HT-29 (cell line): ENCODE measurements around the gene OGFRL1. TPM values are rescaled to one million over a fixed set of nuclear protein-coding genes. Genes with fewer than 3 reads are reported as not detected.

Experiments
- DNase-seq: peaks from one replicate; pipeline ENCODE4 v3.0.0-alpha.2; 2015; ENCODE audit warnings: low spot score
- total RNA-seq: library from RNA; depleted of rRNA; stranded (reverse); fragments of >200 nt; shearing (Covaris generic); gene quantifications from 2 replicates; pipeline ENCODE4 v1.2.3, GENCODE V29; 2014

Gene OGFRL1
- total RNA-seq, 1 experiment from 2014 or later: not detected

DNA sequence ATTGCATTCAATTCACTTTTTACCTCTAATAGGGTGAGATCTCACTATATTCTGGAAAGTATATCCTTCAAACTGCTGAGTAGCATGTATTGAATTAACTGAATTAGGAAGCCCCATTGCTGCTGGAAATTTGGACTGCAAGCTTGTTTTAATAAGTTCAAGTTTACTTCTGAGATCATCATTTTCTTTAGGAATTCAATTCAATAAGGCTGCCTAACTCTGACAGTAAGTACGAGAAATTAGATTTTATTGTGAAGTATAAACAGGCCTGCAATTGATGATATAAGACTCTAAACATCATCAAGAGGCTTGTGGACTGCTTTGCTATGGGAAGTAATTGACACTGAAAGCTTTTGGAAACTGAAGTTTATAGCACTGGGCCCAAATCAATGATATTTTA, 44.4 kb downstream of the OGFRL1 start:
- DNase-seq: no peak

DNA sequence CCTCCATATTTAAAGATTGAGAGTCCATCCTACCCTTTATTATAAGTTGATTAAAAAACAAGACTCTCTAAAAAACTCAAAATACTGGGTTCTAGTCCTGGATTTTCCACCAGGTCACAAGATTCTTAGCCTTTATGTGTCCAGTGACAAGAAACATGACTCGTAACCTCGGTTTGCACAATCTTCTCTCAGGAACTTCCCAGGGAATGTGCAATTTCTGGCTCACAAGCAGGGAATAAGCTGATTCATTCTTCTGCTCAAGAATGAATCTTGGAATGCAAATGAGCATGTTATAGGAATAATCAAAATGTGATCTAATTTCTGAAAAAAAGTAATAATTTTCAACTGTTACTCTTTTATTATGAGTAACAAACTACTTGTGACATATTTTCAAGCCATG, 45.1 kb downstream of the OGFRL1 start:
- DNase-seq: no peak

DNA sequence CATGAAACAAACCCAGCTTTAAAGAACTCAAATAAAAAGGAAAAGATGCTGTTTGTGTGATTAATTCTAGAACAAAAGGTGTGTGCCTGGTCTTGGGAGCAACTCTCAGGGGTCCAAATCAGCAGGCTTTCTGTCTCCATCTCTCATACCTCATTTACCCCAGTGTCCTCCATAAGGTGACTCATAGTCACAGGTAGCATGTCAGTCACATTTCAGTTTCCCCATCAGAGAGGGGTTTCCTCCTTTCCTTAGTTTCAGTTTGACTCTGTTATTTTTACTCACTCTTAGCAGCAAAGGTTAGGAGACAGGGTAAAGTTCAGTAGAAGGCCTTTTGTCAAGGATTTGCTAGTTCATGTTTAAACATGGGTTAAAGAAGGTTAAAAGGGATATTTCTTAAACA, 46.2 kb downstream of the OGFRL1 start:
- DNase-seq: no peak

DNA sequence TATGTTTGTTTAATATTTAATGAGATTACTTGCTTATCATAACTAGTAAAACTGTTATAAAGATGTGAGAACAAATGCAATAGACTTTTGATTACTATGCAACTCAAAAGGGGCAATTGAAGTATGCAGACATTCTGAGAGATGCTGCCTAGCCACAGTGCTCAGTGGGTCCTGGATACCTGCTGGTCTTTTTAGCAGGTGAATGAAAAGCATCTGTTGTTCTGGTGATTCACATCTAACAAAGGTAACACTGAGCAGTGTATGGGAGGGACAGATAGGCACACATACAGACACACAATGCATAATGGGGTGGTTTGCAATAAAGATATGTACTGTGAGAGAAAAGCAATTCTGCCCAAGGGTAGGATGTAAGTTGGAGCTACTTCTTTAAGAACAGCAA, 46.9 kb downstream of the OGFRL1 start:
- DNase-seq: no peak

DNA sequence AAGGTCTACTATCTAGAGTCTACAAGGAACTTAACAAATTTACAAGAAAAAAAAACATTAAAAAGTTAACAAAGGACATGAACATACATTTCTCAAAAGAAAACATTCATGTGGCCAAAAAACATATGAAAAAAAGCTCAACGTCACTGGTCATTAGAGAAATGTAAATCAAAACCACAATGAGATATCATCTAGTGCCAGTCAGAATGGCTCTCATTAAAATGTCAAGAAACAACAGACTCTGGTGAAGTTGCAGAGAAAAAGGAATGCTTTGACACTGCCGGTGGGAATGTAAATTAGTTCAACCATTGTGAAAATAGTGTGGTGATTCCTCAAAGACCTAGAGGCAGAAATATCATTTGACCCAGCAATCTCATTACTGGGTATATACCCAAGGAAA, 48.3 kb downstream of the OGFRL1 start:
- no peak for DNase-seq

DNA sequence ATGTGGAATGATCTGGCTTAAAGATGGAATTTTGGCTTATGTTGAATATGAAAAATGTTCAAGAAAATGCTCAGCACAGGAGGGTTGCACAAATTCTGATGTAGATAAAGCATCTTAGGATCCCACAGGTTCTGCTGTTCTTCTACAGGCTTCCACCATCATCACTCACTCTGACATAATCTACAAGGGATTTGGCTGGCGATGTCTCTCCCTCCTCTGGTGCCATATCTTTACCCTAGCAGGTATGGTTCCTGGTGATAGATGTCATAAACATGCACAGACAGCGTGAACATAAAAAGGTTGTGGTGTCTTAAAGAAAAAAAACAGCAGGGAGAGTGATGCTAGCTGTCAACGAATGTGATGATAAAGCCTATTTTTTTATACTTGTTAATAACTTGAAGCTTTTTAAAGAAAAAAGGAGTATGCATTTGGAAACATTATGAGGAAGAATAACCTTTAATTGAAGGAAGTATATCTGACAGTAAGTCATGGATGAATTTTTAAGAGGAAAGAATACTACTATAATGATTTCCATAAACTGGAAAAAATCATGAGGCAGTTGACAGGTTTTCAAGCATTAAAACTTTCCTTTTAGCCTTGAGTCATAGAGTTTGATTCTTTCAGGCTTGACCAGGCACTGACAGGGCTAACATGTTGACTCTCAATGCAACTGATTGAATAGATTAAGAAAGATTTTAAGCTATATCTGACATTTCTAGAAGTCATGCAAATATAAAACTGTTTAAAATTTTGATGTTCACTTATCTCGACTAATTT, 50.1 kb downstream of the OGFRL1 start:
- no peak for DNase-seq

DNA sequence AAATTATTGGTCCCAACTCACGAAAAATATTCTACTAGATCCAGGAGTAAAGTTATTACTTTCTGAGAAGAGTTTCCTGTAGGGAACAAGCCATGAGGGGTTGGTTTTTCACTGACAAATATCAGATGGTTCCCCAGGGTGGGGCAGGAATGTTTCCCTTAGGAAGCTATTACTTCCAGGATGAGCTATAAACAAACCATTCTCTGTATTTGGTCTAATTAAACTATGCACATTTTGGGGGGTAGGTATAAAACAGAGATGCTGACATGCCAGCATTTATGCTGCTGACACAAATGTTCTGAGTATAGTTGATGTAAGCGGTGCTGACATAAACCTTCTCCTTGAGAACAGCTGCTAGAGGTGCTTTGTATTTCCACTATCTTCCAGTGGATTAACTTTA, 54.2 kb downstream of the OGFRL1 start:
- no peak for DNase-seq

DNA sequence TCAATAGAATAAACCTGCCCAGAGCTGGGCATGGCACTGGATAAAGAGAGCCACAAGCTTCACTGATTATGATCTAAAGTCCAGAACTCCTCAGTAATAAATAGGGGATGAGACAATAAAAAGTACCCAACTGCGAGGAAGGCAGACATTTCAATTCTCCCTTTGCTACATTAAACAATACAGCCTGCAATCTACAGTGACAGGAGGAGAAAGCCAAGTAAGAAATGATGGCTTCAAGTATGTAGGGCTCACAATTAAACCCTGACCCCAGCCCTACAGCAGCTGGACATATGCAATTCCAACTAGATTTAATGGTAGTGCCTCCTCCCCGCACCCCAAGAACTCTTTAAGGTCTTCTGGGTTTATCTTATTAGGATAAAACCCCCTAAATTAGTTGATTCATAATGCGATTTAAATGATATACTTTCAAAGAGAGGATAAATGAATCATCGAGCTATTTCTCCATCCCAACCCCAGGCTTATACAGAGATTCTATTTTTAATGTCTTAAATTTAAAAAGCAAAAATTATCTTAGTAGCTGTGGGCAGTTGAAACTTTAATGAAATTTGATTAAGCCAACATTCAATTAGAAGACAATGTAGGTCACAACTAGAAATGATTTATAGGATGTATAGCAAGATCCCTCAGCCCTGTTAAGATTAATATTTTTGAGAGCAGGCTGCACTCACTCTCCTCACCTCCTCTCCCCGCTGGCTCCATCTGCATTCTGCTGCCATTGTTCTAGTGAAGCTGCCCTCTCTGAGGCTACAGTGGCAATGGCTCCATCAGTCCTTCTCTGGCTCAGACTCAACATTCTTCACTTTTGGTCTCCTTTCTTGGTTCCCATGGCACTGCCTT, 57.1 kb downstream of the OGFRL1 start:
- no peak for DNase-seq

DNA sequence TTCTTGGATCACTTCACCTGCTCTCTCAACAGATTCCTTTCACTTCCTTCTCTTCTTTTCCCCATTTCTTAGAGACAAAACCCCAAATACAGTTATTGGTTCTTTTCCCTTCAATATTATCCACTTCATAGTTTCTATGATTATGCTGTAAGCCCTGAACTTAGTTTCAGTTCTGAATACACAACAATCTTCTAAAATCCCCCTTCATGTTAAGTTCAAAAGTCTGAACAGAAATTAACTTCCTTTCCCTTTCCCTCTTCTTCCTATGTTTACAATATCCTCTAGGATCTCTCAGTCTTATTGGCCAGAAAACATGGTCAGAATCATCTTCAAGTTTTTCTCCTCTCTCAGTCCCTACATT, 57.7 kb downstream of the OGFRL1 start:
- no peak for DNase-seq

DNA sequence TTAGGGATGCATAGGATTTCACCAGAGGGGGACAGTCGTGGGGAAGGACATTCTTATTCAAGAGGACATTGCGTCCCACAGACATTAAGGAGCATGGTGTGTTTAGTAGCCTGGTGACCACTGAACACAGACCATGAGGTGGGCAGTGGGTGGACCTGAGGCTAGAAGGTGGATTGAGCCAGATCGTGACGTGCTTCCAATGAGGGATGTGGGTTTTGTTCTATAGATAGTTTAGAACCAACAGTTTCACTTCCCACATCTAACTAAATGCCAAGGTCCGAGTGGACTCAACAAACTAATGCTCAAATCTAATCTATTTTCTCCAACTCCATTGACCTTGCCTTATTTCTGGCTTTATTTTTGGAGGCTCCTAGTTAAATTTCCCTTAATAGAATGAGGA, 58.5 kb downstream of the OGFRL1 start:
- DNase-seq: no peak

DNA sequence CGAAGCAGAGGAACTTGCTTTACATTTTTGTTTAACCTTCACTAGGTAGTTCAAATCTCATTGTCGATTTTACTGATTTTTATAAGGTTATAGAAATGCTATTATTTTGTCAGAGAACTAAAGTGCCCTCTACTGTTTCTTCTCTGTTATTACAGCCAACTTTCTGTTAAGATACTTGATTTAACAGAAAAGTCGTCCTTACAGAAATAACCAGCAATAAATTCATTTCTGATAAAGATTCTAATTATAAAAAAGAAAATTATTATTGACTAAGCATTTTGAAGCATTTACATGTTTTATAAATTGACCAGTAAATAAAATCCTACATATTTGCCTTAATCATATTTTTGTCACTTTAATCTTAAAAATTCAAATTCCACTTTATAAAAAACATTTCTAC, 60.8 kb downstream of the OGFRL1 start:
- DNase-seq: peak; percentile 18

DNA sequence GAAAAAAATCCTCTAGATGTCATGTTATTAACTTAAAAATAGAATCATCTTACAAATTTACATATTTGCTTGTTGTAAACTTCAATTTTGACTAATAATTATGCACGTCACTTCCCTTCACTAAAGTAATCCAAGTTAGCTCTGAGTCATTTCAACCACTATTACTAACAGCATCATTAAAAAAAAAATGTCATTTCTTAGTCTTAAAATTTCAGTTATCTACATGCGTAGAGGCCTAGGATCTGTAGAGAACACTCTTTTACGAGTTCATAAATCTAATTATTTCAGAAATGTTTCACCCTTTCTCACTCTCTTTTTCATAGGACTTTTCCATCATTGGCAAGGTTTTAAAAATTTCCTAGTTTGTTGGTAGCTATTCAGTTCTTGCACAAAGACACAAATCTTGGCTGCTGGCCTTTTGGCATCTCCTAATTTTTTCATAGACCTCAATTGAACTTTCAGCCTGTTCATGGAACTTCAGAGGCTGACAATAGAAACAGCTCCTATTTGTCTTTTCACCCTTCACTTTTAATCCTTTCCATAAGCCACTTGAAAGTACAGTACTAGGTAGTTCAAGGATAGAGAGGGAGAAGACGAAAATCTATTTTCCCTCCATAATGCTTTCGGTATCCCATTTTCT, 61.5 kb downstream of the OGFRL1 start:
- no peak for DNase-seq

DNA sequence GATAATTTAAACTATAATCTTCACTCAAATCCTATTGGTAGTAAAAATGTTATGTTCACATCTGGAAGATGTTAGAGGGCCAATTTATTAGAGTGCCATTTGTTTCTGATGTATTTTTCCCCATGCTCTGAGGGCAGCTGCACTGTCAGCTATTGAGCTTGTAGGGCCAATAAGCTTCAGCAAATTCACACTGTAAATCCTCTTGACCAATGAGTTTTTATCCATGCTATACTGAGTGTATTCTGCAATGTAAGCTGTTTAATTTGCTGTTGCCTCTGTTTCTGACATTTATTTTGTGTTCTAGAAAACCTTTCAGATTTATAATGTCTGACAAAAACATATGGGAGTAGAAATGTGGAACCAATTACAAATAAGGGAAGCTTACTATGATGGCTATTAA, 62.6 kb downstream of the OGFRL1 start:
- no peak for DNase-seq
